Skeletal muscle tissue (tissue), 1 donor: ENCODE measurements around the gene PIP5KL1. TPM values are rescaled to one million over a fixed set of nuclear protein-coding genes. Genes with fewer than 3 reads are reported as not detected.

Experiments used
- total RNA-seq: library from RNA; depleted of rRNA; stranded (reverse); fragments of >200 nt; gene quantifications from one replicate; pipeline ENCODE4 v1.2.3, GENCODE V29; 2014

PIP5KL1 gene
- total RNA-seq, 1 donor from 2014 or later, result not detected

Other genes starting within 250 kb of the PIP5KL1 start
- gene CFAP157, start 223.8 kb downstream of the PIP5KL1 start, total RNA-seq, result not detected
- gene PTRH1, start 215.1 kb downstream of the PIP5KL1 start, total RNA-seq, result 8.4 TPM
- gene TTC16, start 214.7 kb downstream of the PIP5KL1 start, total RNA-seq, result not detected
- 2.6 TPM for gene TOR2A, start 195.5 kb downstream of the PIP5KL1 start, total RNA-seq
- gene SH2D3C, start 152.1 kb downstream of the PIP5KL1 start, total RNA-seq, result 15.1 TPM
- 33.4 TPM for gene CDK9, start 144.7 kb downstream of the PIP5KL1 start, total RNA-seq
- 41.2 TPM for gene FPGS, start 127.9 kb downstream of the PIP5KL1 start, total RNA-seq
- gene ENG, start 76.1 kb downstream of the PIP5KL1 start, total RNA-seq, result 9.4 TPM
- 359 TPM for gene AK1, start 53.1 kb downstream of the PIP5KL1 start, total RNA-seq
- gene ST6GALNAC6, start 31.2 kb downstream of the PIP5KL1 start, total RNA-seq, result 33.9 TPM
- gene ST6GALNAC4, start 13.7 kb downstream of the PIP5KL1 start, total RNA-seq, result 23.5 TPM
- gene DPM2, start 7.1 kb upstream of the PIP5KL1 start, total RNA-seq, result 7.3 TPM
- gene EEIG1, start 50.2 kb upstream of the PIP5KL1 start, total RNA-seq, result 8.9 TPM
- 8.9 TPM for gene NAIF1, start 136.5 kb upstream of the PIP5KL1 start, total RNA-seq
- gene SLC25A25, start 137.5 kb upstream of the PIP5KL1 start, total RNA-seq, result 13.0 TPM
- 47.5 TPM for gene PTGES2, start 197.0 kb upstream of the PIP5KL1 start, total RNA-seq
- 2.1 TPM for gene LCN2, start 218.7 kb upstream of the PIP5KL1 start, total RNA-seq
- 7.8 TPM for gene BBLN, start 229.5 kb upstream of the PIP5KL1 start, total RNA-seq